ENCODE measurements around the gene ZNF688. TPM values are rescaled to one million over a fixed set of nuclear protein-coding genes. Genes with fewer than 3 reads are reported as not detected.

The ZNF688 gene
- 5.8 and 9.4 TPM in 2 replicates for total RNA-seq

DNA sequence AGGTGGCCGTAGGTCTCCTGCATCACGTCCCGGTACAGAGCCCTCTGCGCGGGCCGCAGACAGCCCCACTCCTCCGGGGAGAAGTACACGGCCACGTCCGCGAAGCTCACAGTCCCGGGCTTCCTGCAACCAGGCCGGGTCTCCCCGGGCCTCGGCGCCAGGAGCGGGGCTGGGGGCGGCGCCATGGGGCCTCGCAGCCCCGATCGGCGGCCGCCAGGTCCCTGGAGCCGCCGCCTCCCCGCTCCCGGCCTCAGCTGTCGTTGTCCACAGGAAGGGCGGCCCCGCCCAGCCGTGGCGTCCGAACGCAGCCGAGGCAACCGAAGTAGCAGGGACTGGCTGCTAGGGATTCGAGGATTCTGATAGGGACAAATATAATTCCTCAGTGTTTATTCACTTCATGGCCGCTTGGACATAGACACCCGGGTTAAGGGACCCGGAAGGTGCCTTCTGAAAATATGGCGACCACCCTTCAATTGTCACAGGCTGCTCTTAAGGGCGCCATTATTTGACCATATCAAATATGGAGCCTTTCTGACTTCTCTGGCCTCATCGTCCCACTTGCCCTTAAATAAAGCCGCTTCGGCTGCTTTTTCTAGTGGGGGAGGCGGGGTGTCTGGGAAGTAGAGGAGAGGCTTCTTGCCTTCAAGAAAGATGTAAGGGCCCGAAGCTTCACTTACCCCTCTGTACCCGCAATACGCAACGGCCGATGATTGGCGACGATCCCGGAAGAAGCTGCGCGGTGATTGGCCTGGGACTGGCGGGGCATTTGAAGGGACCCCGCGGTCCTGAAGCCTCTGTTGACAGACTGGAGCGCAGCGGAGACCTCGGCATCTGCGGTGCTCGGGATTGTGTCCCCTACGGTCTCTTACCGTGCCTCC, at the start of gene ZNF688:
Gene ZNF688 (minus strand): TSS at position 270 of the 878 bp plus-strand sequence. CDS start 85 bp downstream, at position 185.

DNA sequence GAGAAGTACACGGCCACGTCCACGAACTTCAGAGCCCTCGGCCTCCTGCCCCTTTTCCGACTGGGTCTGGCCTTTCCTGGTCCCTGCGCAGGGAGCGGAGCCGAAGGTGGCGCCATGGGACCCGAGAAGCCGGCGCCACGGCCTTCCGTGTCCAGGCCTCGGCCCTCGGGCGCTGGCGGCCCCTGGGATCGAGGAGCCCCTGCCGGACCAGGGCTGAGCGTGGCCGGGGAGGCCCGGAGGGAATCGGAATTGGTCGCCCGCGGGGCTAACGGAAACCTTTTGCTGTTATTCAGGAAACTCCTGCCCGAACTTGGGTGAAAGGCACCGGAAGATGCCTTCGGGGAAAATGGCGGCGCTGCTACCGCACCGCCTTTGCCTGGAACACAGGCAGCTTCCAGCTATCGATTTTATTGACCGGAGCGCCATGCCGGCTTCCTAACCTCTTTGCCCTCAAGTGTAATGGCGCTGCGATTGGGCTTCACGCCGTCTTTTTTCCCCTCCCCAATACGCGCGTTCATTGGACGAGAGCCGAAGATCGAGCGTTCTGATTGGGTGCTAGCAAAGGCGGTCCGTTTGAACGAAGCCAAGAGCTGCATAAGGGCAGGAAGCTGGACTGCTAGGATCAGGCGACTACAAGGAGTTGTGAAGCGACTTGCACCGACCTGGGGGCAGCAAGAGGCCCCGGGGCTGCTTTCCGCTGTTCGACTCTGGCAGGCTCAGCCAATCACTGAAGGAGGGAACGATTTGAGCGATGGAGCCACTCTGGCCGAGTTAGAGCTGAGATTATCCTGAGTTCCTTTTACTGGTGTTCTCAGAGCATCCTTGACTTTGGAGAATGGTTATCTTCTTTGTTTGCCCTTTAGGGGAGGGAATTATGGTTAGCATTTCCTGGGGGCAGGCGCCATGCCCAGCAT, 38.7 kb upstream of the ZNF688 start, which contains the start of gene ZNF689:
Gene ZNF689 (minus strand): TSS at position 464 of the 914 bp plus-strand sequence. CDS start 348 bp downstream, at position 116.

DNA sequence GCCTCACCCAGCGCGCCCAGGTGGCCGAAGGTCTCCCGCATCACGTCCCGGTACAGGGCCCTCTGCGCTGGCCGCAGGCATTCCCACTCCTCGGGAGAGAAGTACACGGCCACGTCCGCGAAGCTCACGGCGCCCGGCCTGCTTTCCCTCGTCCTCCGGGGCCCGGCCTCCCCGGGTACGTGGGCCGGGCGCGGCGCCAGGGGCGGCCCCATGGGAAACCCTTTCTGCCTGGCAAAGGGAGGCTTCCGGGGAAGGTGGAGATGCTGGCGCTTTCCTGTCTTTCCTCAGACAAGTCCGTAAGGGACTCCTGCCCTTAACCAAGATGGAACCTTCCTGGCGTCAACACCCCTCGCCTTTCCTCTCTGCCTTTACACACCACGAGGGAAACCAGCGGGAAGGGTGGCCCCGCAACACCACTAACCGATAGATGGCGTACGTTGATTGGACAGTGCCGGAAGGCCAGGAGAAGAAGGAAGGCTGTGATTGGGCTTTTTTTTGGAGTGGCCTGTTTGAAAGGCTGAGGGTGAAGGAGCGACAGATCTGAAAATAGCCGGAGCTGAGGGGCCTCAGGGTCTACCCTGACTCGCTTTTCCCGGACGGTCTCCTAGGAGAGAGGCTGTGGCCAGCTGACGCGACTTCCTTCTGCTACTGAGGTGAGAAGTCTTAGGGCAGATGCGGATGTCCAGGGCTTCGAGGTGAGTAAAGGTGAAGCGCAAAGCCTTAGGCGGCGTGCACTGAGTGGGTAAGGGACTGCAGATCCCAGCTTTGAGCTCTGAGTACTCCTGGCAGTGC, 14.1 kb upstream of the ZNF688 start, which contains the start of gene ZNF785:
Gene ZNF785 (minus strand): TSS at position 298 of the 792 bp plus-strand sequence. CDS start 86 bp downstream, at position 212.

DNA sequence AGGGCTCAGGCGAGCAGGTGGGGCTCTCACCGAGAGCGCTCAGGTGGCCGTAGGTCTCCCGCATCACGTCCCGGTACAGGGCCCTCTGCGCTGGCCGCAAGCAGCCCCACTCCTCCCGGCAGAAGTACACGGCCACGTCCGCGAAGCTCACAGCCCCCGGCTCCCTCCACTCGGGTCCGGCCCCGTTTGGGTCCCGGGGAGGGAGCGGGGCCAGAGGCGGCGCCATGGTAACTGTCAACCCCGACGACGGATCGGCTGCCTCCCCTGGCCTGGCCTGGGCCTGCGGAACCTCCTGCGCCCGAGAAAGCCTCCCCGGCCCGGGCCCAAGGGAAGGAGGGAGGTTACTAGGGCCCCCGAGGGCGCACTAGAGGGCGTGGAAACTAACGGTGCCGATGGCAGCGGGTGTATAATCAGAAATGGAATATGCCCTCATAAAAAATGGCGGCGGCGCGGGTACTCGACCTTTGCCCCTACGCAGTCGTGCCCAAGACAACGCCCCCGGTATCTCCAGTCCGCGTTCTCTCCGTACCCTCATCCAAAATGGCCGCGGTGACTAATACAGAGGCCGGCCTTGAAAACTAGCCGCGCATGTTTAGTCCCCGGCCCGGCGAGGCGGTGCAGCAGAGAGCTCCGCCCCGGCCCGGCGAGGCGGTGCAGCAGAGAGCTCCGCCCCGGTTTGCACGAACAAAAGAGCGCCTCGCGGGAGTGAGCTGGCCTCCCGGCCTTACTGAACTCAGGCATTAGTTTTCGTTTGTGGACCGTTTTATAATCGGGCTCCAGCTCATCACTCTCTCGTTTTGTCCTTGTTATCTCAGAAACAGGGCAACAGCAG, 13.3 kb downstream of the ZNF688 start, which contains the start of gene ZNF764:
Gene ZNF764 (minus strand): TSS at position 418 of the 832 bp plus-strand sequence. CDS start 192 bp downstream, at position 226.

DNA sequence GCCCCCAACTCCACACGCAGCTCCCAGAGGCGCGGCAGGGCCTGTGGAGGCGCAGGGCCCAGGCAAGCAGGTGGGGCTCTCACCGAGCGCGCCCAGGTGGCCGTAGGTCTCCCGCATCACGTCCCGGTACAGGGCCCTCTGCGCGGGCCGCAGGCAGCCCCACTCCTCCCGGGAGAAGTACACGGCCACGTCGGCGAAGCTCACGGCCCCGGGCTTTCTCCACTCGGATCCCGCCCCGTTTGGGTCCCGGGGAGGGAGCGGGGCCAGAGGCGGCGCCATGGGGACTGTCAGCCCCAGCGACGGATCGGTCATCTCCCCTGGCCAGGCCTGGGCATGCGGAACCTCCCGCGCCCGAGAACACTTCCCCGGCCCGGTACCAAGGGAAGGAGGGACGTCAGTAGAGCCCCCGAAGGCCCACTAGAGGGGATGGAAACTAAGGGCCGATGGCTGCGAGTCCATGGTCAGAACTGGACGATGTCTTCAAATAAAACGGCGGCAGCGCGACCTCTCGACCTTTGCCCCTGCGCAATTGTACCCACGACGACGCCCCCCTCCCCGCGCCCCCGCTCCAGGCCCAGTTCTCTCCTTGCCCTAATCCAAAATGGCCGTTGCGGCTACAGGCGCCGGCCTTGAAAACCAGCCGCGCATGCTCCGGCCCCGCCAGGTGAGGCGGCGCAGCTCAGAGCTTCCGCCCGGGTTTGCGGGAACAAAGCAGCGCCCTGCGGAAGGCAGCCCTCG, 37.0 kb downstream of the ZNF688 start, which contains the start of gene ZNF747:
Gene ZNF747 (minus strand): TSS at position 491 of the 738 bp plus-strand sequence. CDS start 179 bp downstream, at position 312.

DNA sequence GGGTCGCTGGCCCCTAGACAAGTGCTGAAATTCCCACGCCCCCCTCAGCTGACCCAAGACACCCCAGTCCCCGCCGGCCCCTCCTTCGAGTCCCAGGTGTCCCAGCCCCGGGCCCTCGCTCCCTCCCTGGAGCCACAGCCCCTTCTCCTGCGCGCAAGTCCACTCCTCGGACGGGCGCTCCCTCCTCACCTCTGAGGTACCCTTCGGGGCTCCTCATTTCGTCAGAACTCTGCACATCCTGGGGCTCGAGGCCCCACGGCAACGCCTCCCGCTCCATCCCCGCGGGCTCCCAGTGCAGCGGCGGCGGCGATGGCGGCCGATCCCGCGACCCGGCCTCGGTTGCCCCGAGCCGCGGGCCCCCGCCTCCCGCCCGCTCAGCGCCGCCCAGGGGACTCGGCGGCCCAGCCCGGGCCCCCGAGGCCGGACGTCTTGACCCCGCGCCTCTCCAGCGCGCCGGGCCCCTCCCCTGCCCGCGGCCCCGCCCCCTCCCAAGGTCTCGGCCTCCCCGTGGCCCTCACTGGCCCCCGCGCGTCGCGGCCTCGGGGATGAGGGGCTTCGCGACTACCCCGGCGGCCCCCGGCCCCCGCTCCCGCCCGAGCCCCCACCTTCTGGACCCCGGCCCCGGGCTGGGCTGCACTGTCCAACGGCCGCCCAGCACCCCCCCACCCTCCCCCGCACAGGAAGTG, 45.2 kb downstream of the ZNF688 start, which contains the start of gene ZNF768:
Gene ZNF768 (minus strand): TSS at position 430 of the 686 bp plus-strand sequence. CDS start 153 bp downstream, at position 277.

Other genes with a start within 250 kb of the ZNF688 start
- 33.8 and 39.9 TPM in 2 replicates for gene CD2BP2, start 216.4 kb downstream of the ZNF688 start, total RNA-seq
- 18.0 and 21.6 TPM in 2 replicates for gene TBC1D10B, start 201.2 kb downstream of the ZNF688 start, total RNA-seq
- gene MYL11, start 196.9 kb downstream of the ZNF688 start, total RNA-seq = not detected in 2 replicates
- 0.11 TPM in 1 of 2 replicates, not detected in the other for gene SEPTIN1, start 189.2 kb downstream of the ZNF688 start, total RNA-seq
- 11.8 and 19.3 TPM in 2 replicates for gene ZNF48, start 176.3 kb downstream of the ZNF688 start, total RNA-seq
- gene ZNF771, start 164.1 kb downstream of the ZNF688 start, total RNA-seq = 8.0 and 13.7 TPM in 2 replicates
- 95.3 and 120 TPM in 2 replicates for gene DCTPP1, start 141.7 kb downstream of the ZNF688 start, total RNA-seq
- gene SEPHS2, start 125.8 kb downstream of the ZNF688 start, total RNA-seq = 23.4 and 23.7 TPM in 2 replicates
- under 0.01 TPM in 1 of 2 replicates, not detected in the other for gene ITGAL, start 99.0 kb downstream of the ZNF688 start, total RNA-seq
- gene ZNF768, start 45.1 kb downstream of the ZNF688 start, total RNA-seq = 14.8 and 15.3 TPM in 2 replicates
- gene ZNF747, start 36.9 kb downstream of the ZNF688 start, total RNA-seq = 6.8 and 8.1 TPM in 2 replicates
- 3.1 and 4.6 TPM in 2 replicates for gene ZNF764, start 13.3 kb downstream of the ZNF688 start, total RNA-seq
- gene ZNF785, start 14.0 kb upstream of the ZNF688 start, total RNA-seq = 8.3 and 12.4 TPM in 2 replicates
- gene ZNF689, start 38.7 kb upstream of the ZNF688 start, total RNA-seq = 4.0 and 4.5 TPM in 2 replicates
- 3.8 and 5.5 TPM in 2 replicates for gene PRR14, start 79.2 kb upstream of the ZNF688 start, total RNA-seq
- 13.9 and 14.2 TPM in 2 replicates for gene FBRS, start 86.7 kb upstream of the ZNF688 start, total RNA-seq
- 27.6 TPM in 2 replicates for gene SRCAP, start 127.5 kb upstream of the ZNF688 start, total RNA-seq
- gene PHKG2, start 176.7 kb upstream of the ZNF688 start, total RNA-seq = 12.3 and 17.4 TPM in 2 replicates
- 0.54 and 1.1 TPM in 2 replicates for gene CFAP119, start 190.3 kb upstream of the ZNF688 start, total RNA-seq
- 34.4 and 52.9 TPM in 2 replicates for gene RNF40, start 190.6 kb upstream of the ZNF688 start, total RNA-seq
- gene ZNF629, start 215.5 kb upstream of the ZNF688 start, total RNA-seq = 5.2 and 6.4 TPM in 2 replicates

Data from dermis lymphatic vessel endothelial cell (primary cell).